GM12878 (cell line): ENCODE results near the gene NRG3. TPM values are rescaled to one million over a fixed set of nuclear protein-coding genes. Genes with fewer than 3 reads are reported as not detected.

Source experiments
- ATAC-seq: fragments of 200-7000 bp; cut with Tn5 transposase; 3 replicates; pipeline ENCODE4 v1.9.1; 2020; ENCODE audit warnings: mild to moderate bottlenecking, moderate library complexity
- BruUV-seq: library from RNA; stranded (reverse); fragments of 400-500 nt; replicated peaks from 2 replicates; lab custom pipeline; 2021; lab: Mats Ljungman, UMichigan
- CTCF ChIA-PET: fragments of 300-600 bp; sonication (Branson Sonifier 250); formaldehyde crosslinking; extraction: SDS; loops from one replicate; lab custom pipeline; 2021; ENCODE audit warnings: inconsistent platforms; lab: Yijun Ruan, JAX
- POLR2A ChIA-PET: fragments of 350-600 bp; formaldehyde crosslinking; extraction: SDS; loops from one replicate; lab custom pipeline; 2021; ENCODE audit warnings: inconsistent platforms; lab: Charles Lee
- RAD21 ChIA-PET: fragments of 300-600 bp; sonication (Branson Sonifier 250); formaldehyde crosslinking; loops from one replicate; lab custom pipeline; 2023; ENCODE audit warnings: antibody characterized with exemption; ENCODE audit not compliant: unreplicated experiment; lab: Charles Lee
- SMC1A ChIA-PET: fragments of 300-600 bp; sonication (Branson Sonifier 250); formaldehyde crosslinking; loops from one replicate; lab custom pipeline; 2023; ENCODE audit not compliant: unreplicated experiment, uncharacterized antibody; lab: Charles Lee
- DNase-seq: peaks from one replicate; pipeline ENCODE4 v3.0.0-alpha.2; 2011; ENCODE audit warnings: low read depth, low spot score
- FAIRE-seq: peaks from 3 replicates; lab custom pipeline; 2011; peaks lifted over from hg19 to GRCh38; lab: Jason Lieb, UNC
- H2AFZ ChIP-seq: 2 replicates; pipeline ENCODE4 v1.6.0; 2011; ENCODE audit warnings: low read depth, low read length, control low read depth; ENCODE audit not compliant: control insufficient read depth
- H3K27ac ChIP-seq: 2 replicates; pipeline ENCODE4 v1.5.1; 2011; ENCODE audit warnings: control low read depth; ENCODE audit not compliant: control insufficient read depth, insufficient read depth
- H3K27me3 ChIP-seq, 2 experiments: replicated peaks in 1 of 2; 2 replicates each; pipeline versions ENCODE4 v1.6.0 to v1.6.1; 2011; ENCODE audit warnings: low read length in 1 of 2; ENCODE audit not compliant: control insufficient read depth in 2 of 2, insufficient read depth in 2 of 2
- H3K36me3 ChIP-seq, 2 experiments: 2 replicates each; pipeline ENCODE4 v1.5.1; 2011; ENCODE audit warnings: low read length in 1 of 2; ENCODE audit not compliant: control insufficient read depth in 2 of 2, insufficient read depth in 2 of 2
- H3K4me1 ChIP-seq: 2 replicates; pipeline ENCODE4 v1.6.1; 2011; ENCODE audit warnings: mild to moderate bottlenecking, low read length, moderate library complexity, mixed read lengths; ENCODE audit not compliant: control insufficient read depth, insufficient read depth
- H3K4me2 ChIP-seq: 2 replicates; pipeline ENCODE4 v1.6.0; 2011; ENCODE audit warnings: control low read depth; ENCODE audit not compliant: control insufficient read depth, insufficient read depth
- H3K4me3 ChIP-seq: fragments of 200-600 bp; sonication (generic); 2 replicates; pipeline ENCODE4 v1.5.1; 2016
- H3K79me2 ChIP-seq: 2 replicates; pipeline ENCODE4 v1.6.0; 2011; ENCODE audit warnings: low read length; ENCODE audit not compliant: control insufficient read depth, insufficient read depth
- H3K9ac ChIP-seq: 2 replicates; pipeline ENCODE4 v1.8.0; 2011; ENCODE audit warnings: low read length, control low read depth, mixed read lengths; ENCODE audit not compliant: control insufficient read depth, insufficient read depth
- H3K9me3 ChIP-seq: replicated peaks from 3 replicates; pipeline ENCODE4 v1.5.1; 2011; ENCODE audit warnings: mild to moderate bottlenecking, low read length; ENCODE audit not compliant: control insufficient read depth, insufficient read depth
- H4K20me1 ChIP-seq: 2 replicates; pipeline ENCODE4 v1.6.0; 2011; ENCODE audit not compliant: control insufficient read depth, insufficient read depth
- ATF3 ChIP-seq: IDR thresholded peaks from 2 replicates; pipeline ENCODE4 v1.6.1; 2011; ENCODE audit warnings: low read depth, mild to moderate bottlenecking, low read length, moderate library complexity, borderline replicate concordance; ENCODE audit errors: extremely low read depth
- BCL3 ChIP-seq: IDR thresholded peaks from 2 replicates; pipeline ENCODE4 v1.6.1; 2011; ENCODE audit warnings: borderline replicate concordance, low read depth, mild to moderate bottlenecking, moderate library complexity, low read length; ENCODE audit not compliant: insufficient read depth, poor library complexity, severe bottlenecking
- BMI1 ChIP-seq: fragments of 450-650 bp; IDR thresholded peaks from 2 replicates; pipeline ENCODE4 v1.6.1; 2016; ENCODE audit warnings: mild to moderate bottlenecking, moderate library complexity, borderline replicate concordance
- CBX3 ChIP-seq: fragments of 200-600 bp; sonication (generic); IDR thresholded peaks from 2 replicates; pipeline ENCODE4 v1.6.1; 2016; ENCODE audit warnings: low read depth, borderline replicate concordance
- CHD1 ChIP-seq: IDR thresholded peaks from 2 replicates; pipeline ENCODE4 v1.6.1; 2012; ENCODE audit warnings: low read depth, low read length, improper control_type of control experiment
- ETV6 ChIP-seq, 2 experiments: fragments of 450-650 bp in 1 of 2; IDR thresholded peaks in 1 of 2; conservative IDR thresholded peaks in 1 of 2; 2 replicates each; pipeline ENCODE4 v1.6.1; 2014; ENCODE audit warnings: antibody characterized with exemption in 1 of 2, borderline replicate concordance in 1 of 2, low read depth in 1 of 2, mild to moderate bottlenecking in 1 of 2, moderate library complexity in 1 of 2
- GATAD2B ChIP-seq: fragments of 450-650 bp; conservative IDR thresholded peaks from 2 replicates; pipeline ENCODE4 v1.6.1; 2017; ENCODE audit warnings: low read depth, mild to moderate bottlenecking, moderate library complexity
- MTA3 ChIP-seq: IDR thresholded peaks from 2 replicates; pipeline ENCODE4 v1.6.1; 2012; ENCODE audit warnings: low read length, inconsistent platforms, borderline replicate concordance
- NFYB ChIP-seq: IDR thresholded peaks from 2 replicates; pipeline ENCODE4 v1.6.1; 2011; ENCODE audit warnings: low read depth, mild to moderate bottlenecking, low read length, improper control_type of control experiment, moderate library complexity; ENCODE audit not compliant: insufficient read depth
- NR2C2 ChIP-seq: IDR thresholded peaks from 2 replicates; pipeline ENCODE4 v1.6.1; 2011; ENCODE audit warnings: borderline replicate concordance, low read depth; ENCODE audit not compliant: control insufficient read depth, insufficient read length
- POLR2A ChIP-seq: IDR thresholded peaks from 2 replicates; pipeline ENCODE4 v1.6.1; 2011; ENCODE audit warnings: low read depth, mild to moderate bottlenecking, low read length
- SMARCA5 ChIP-seq: fragments of 450-650 bp; IDR thresholded peaks from 2 replicates; pipeline ENCODE4 v1.6.1; 2017; ENCODE audit warnings: mild to moderate bottlenecking
- SMC3 ChIP-seq: IDR thresholded peaks from 2 replicates; pipeline ENCODE4 v1.6.1; 2011; ENCODE audit warnings: low read length, improper control_type of control experiment, borderline replicate concordance
- STAT3 ChIP-seq: IDR thresholded peaks from 2 replicates; pipeline ENCODE4 v1.6.1; 2011; ENCODE audit warnings: low read depth, low read length, improper control_type of control experiment
- SUZ12 ChIP-seq: fragments of 200-600 bp; sonication (generic); IDR thresholded peaks from one replicate; pipeline ENCODE4 v1.6.1; 2018; ENCODE audit warnings: antibody characterized with exemption, mild to moderate bottlenecking; ENCODE audit not compliant: unreplicated experiment
- WRNIP1 ChIP-seq: IDR thresholded peaks from 2 replicates; pipeline ENCODE4 v1.6.1; 2011; ENCODE audit warnings: low read depth, low read length, improper control_type of control experiment, borderline replicate concordance
- ZSCAN29 ChIP-seq: fragments of 450-650 bp; IDR thresholded peaks from 2 replicates; pipeline ENCODE4 v1.6.1; 2017; ENCODE audit warnings: mild to moderate bottlenecking, moderate library complexity
- WGBS: methylation state at CpG from one replicate; pipeline ENCODE4 v1.1.6; 2016; ENCODE audit warnings: low lambda C conversion rate; ENCODE audit not compliant: insufficient replicate concordance, insufficient coverage; ENCODE audit errors: missing lambda C conversion rate; 5-methylcytosine and 5-hydroxymethylcytosine counted together
- in situ Hi-C: fragments of 300-500 bp; cut with MboI; formaldehyde crosslinking; loops from 9 replicates; pipeline ENCODE4 v1.14.3; 2018; ENCODE audit warnings: mixed read lengths
- intact Hi-C: fragments of 100-400 bp; cut with micrococcal nuclease; formaldehyde crosslinking; loops from one replicate; pipeline ENCODE4 v1.14.2; 2022; ENCODE audit not compliant: unreplicated experiment
- polyA plus RNA-seq, 11 experiments: library from polyadenylated mRNA; depleted of rRNA in 4 of 11; unstranded in 6 of 11; stranded (reverse) in 5 of 11; fragments of >200 nt; fragmentation: Nextera tagmentation in 4 of 11; fragmentation: Illumina TruSeq in 1 of 11; extraction: Ambion mirVana in 4 of 11; extraction: Trizol in 1 of 11; gene quantifications; 1 replicate in 1 of 11; 2 replicates in 10 of 11; pipeline versions ENCODE4 v1.2.1 to v1.2.3, GENCODE V29; 2011 to 2016; ENCODE audit warnings: inconsistent platforms in 2 of 11, missing spikeins in 2 of 11, low read depth in 1 of 11
- total RNA-seq, 4 experiments: library from RNA; depleted of rRNA in 3 of 4; stranded (reverse); fragments of >200 nt in 3 of 4; fragmentation: Illumina TruSeq in 1 of 4; extraction: Trizol in 1 of 4; gene quantifications; 2 replicates each; pipeline versions ENCODE4 v1.2.1 to v1.2.3, GENCODE V29; 2013 to 2021
- TF ChIP-seq, protein P1 (sequence below): fragments of 450-650 bp; IDR thresholded peaks from 2 replicates; pipeline ENCODE4 v1.6.1; 2017; ENCODE audit warnings: low read depth, mild to moderate bottlenecking, moderate library complexity

The NRG3 gene
- total and polyA plus RNA-seq, 10 of the 15 experiments (the other 5 are each of a cell fraction or from before 2014, with no cell fraction given) = 0.03 to 0.41 (median 0.17) TPM; not detected in 3

DNA sequence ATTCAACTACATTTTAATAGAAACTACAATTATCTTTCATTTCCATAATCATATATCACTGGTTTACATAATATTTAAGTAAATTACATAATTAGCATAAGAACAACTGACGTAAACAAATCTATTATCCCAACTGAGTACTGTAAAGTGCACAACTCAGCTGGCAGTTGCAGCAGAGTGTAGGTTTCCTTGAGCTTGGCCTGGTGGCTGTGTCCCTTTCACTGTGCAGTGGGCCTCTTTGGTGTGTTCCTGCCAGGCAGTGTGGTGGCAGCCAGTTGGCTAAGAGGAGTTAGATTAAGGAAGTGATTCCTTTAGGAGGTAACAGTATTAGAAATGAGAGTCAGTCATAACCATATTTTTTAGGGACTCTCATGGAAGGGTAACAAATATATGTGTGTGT, 7.0 kb downstream of the NRG3 start:
- Histone ChIP-seq H3K79me2 (no peaks in the 10 kb centered on the region), H3K27ac (no peak overlapping the region), H3K9me3 (no peaks in the 10 kb centered on the region), H3K4me2 (no peak overlapping the region), H2AFZ (no peak overlapping the region), H4K20me1 (no peaks in the 10 kb centered on the region), H3K27me3 (no peaks in the 10 kb centered on the region), H3K36me3 (no peaks in the 10 kb centered on the region), H3K4me3 (no peak overlapping the region), H3K4me1 (no peaks in the 10 kb centered on the region), H3K9ac (no peak overlapping the region)
- intact Hi-C loops (no loop called here), in situ Hi-C loops (no loop called here)
- no peak for DNase-seq
- ChIA-PET CTCF (no interaction called here), SMC1A (interaction anchor here (2.0 kb wide), 1 partner anchor 10 kb away, joined by 5 read pairs; no protein-coding TSS in a partner anchor), RAD21 (no interaction called here), POLR2A (no interaction called here)
- no peak for TF ChIP-seq CHD1
- TF ChIP-seq ETV6 (conservative IDR thresholded peaks at IDR 0.05 in 1 of 2, IDR thresholded peaks at IDR 0.05 in 1 of 2; ENCODE audit: borderline replicate concordance in 1 of 2, low read depth in 1 of 2) = no peak
- TF ChIP-seq WRNIP1 = no peak
- TF ChIP-seq MTA3 = no peak
- no peak for TF ChIP-seq NFYB
- TF ChIP-seq, protein P1, sequence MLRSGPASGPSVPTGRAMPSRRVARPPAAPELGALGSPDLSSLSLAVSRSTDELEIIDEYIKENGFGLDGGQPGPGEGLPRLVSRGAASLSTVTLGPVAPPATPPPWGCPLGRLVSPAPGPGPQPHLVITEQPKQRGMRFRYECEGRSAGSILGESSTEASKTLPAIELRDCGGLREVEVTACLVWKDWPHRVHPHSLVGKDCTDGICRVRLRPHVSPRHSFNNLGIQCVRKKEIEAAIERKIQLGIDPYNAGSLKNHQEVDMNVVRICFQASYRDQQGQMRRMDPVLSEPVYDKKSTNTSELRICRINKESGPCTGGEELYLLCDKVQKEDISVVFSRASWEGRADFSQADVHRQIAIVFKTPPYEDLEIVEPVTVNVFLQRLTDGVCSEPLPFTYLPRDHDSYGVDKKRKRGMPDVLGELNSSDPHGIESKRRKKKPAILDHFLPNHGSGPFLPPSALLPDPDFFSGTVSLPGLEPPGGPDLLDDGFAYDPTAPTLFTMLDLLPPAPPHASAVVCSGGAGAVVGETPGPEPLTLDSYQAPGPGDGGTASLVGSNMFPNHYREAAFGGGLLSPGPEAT = no peak
- TF ChIP-seq CBX3 = no peak
- TF ChIP-seq NR2C2 = no peak
- no peak for TF ChIP-seq GATAD2B
- TF ChIP-seq SMARCA5 = no peak
- TF ChIP-seq STAT3 = no peak
- no peak for TF ChIP-seq SMC3
- TF ChIP-seq ATF3 = no peak
- TF ChIP-seq BCL3 = no peak
- TF ChIP-seq SUZ12 = no peak
- no peak for TF ChIP-seq POLR2A
- no peak for TF ChIP-seq BMI1
- no peak for TF ChIP-seq ZSCAN29
- no TSS peak for BruUV-seq
- WGBS = 0% methylated on average over 1 of the region's 1 CpG
- no peak for FAIRE-seq
- no peak for ATAC-seq
